HEK293 (cell line): Measurements from ENCODE around the gene ANP32A.

Experiments used
- ZNF121 ChIP-seq: fragments of 450-650 bp; formaldehyde crosslinking; IDR thresholded peaks from 2 replicates; pipeline ENCODE4 v1.5.1; 2016; ENCODE audit warnings: missing biosample characterization, missing genetic modification characterization
- ZNF510 ChIP-seq: fragments of 450-650 bp; formaldehyde crosslinking; IDR thresholded peaks from 2 replicates; pipeline ENCODE4 v1.5.1; 2018; ENCODE audit warnings: mild to moderate bottlenecking, missing genetic modification characterization, missing biosample characterization; ENCODE audit not compliant: insufficient replicate concordance
- TF ChIP-seq, protein P1 (sequence below): fragments of 450-650 bp; IDR thresholded peaks from 2 replicates; pipeline ENCODE4 v1.5.1; 2018; ENCODE audit warnings: missing biosample characterization, mild to moderate bottlenecking, missing genetic modification characterization

DNA sequence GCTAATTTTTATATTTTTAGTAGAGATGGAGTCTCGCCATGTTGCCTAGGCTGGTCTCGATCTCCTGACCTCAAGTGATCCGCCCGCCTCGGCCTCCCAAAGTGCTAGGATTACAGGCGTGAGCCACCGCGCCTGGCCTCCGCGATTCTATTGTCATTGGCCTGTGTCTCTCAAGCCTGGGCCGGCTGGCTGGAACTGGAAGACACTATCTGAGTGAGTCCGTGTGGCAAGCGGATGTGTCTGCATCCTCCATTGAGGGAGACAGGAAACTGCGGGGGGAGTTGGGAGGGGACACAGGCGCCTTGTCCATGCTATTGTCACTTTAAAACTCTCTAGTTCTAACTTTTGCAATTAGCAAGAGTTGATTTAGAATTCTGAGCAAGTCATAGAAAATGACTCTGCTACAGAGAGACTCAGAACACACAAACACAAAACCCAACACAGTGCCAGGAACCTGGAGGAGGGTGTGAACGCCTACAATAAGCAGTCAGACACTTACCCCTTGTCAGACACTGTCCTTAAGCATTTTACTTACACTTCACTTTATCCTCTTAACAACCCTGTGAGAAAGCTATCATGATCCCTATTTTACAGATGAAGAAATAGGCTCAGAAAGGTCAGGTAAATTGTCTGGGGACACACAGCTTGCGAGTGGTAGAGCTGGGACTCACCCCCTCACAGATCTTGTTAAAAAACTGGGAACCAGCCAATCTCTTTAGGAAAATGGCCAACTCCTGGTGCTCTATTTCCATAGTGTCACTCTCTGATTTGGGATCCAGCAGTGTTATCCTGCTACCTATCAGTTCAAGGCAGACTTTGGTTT is 38.7 kb downstream of the ANP32A start:
- TF ChIP-seq ZNF121 (tag by site-specific recombination) = no peak
- no peak for TF ChIP-seq ZNF510 (tag by site-specific recombination)
- TF ChIP-seq, protein P1, sequence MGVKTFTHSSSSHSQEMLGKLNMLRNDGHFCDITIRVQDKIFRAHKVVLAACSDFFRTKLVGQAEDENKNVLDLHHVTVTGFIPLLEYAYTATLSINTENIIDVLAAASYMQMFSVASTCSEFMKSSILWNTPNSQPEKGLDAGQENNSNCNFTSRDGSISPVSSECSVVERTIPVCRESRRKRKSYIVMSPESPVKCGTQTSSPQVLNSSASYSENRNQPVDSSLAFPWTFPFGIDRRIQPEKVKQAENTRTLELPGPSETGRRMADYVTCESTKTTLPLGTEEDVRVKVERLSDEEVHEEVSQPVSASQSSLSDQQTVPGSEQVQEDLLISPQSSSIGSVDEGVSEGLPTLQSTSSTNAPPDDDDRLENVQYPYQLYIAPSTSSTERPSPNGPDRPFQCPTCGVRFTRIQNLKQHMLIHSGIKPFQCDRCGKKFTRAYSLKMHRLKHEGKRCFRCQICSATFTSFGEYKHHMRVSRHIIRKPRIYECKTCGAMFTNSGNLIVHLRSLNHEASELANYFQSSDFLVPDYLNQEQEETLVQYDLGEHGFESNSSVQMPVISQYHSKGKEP (tag by site-specific recombination) = no peak
